ENCODE data around the gene PUSL1.

The PUSL1 gene

GRCh38 chr1:1297802-1298424, 10.5 kb upstream of the PUSL1 start:
- Histone ChIP-seq H3K4me1 (ENCODE audit: control insufficient read depth, insufficient read depth, low read length) (peaks cover 3% of the 10 kb centered on the region), H3K27me3 (ENCODE audit: control insufficient read depth in 1 of 2, insufficient read depth in 2 of 2, low read length in 2 of 2) (no peaks in the 10 kb centered on the region), H3K27ac (ENCODE audit: low read length) (no peak overlapping the region), H3K9ac (ENCODE audit: low read length in 2 of 2) (no peak overlapping the region), H3K36me3 (ENCODE audit: control insufficient read depth in 2 of 2, insufficient read depth in 2 of 2, low read length in 2 of 2) (peaks cover 6 to 7% of the 10 kb centered on the region in 2 donors), H3K9me3 (ENCODE audit: control insufficient read depth in 2 of 2, low read length in 2 of 2) (no peaks in the 10 kb centered on the region), H3K4me3 (ENCODE audit: low read length in 2 of 2) (no peak overlapping the region)

GRCh38 chr1:1298861-1299685, 9.3 kb upstream of the PUSL1 start:
- H3K27ac ChIP-seq (ENCODE audit: low read length): no peak overlapping the region
- H3K9me3 ChIP-seq (ENCODE audit: control insufficient read depth in 2 of 2, low read length in 2 of 2): no peaks in the 10 kb centered on the region
- H3K4me1 ChIP-seq (ENCODE audit: control insufficient read depth, insufficient read depth, low read length): peaks cover 12% of the 10 kb centered on the region
- no peaks in the 10 kb centered on the region for H3K27me3 ChIP-seq (ENCODE audit: control insufficient read depth in 1 of 2, insufficient read depth in 2 of 2, low read length in 2 of 2)
- peaks cover 6 to 7% of the 10 kb centered on the region in 2 donors for H3K36me3 ChIP-seq (ENCODE audit: control insufficient read depth in 2 of 2, insufficient read depth in 2 of 2, low read length in 2 of 2)
- H3K4me3 ChIP-seq (ENCODE audit: low read length in 2 of 2): no peak overlapping the region
- no peak overlapping the region for H3K9ac ChIP-seq (ENCODE audit: low read length in 2 of 2)

- H3K36me3 ChIP-seq (ENCODE audit: control insufficient read depth in 2 of 2, insufficient read depth in 2 of 2, low read length in 2 of 2): peaks cover 6 to 7% of the 10 kb centered on the region in 2 donors
- no peak overlapping the region for H3K9ac ChIP-seq (ENCODE audit: low read length in 2 of 2)
- no peak overlapping the region for H3K27ac ChIP-seq (ENCODE audit: low read length)
- no peaks in the 10 kb centered on the region for H3K9me3 ChIP-seq (ENCODE audit: control insufficient read depth in 2 of 2, low read length in 2 of 2)
- H3K27me3 ChIP-seq (ENCODE audit: control insufficient read depth in 1 of 2, insufficient read depth in 2 of 2, low read length in 2 of 2): no peaks in the 10 kb centered on the region
- H3K4me3 ChIP-seq (ENCODE audit: low read length in 2 of 2): no peak overlapping the region
- H3K4me1 ChIP-seq (ENCODE audit: control insufficient read depth, insufficient read depth, low read length): peaks cover 19% of the 10 kb centered on the region
Observed at GRCh38 chr1:1299686-1300351, 8.6 kb upstream of the PUSL1 start.

DNA sequence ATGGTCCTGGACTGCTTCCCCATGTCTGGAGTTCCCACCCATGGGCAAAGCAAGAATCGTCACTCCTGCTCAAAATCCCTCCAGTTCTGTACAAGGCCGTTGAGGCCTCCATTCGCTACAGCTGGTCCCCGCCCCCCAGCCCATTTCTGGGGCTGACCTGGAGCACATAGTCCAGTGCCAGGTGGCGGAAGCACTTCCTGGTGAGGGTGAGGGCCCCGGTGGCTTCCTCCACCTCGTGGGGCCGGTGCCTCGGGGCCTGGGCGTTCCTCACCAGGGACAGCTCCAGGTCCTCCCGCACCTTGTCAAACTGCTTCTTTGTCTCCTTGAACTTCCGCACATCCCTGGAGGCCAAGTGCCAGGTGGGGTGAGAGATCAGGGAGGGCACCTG, 8.1 kb upstream of the PUSL1 start:
- H3K9me3 ChIP-seq (ENCODE audit: control insufficient read depth in 2 of 2, low read length in 2 of 2): no peaks in the 10 kb centered on the region
- peaks cover 24% of the 10 kb centered on the region for H3K4me1 ChIP-seq (ENCODE audit: control insufficient read depth, insufficient read depth, low read length)
- peaks cover 5% of the 10 kb centered on the region in 2 donors for H3K36me3 ChIP-seq (ENCODE audit: control insufficient read depth in 2 of 2, insufficient read depth in 2 of 2, low read length in 2 of 2)
- H3K27ac ChIP-seq (ENCODE audit: low read length): no peak overlapping the region
- H3K27me3 ChIP-seq (ENCODE audit: control insufficient read depth in 1 of 2, insufficient read depth in 2 of 2, low read length in 2 of 2): no peaks in the 10 kb centered on the region
- no peak overlapping the region for H3K4me3 ChIP-seq (ENCODE audit: low read length in 2 of 2)
- no peak overlapping the region for H3K9ac ChIP-seq (ENCODE audit: low read length in 2 of 2)

GRCh38 chr1:1302006-1302430, 6.4 kb upstream of the PUSL1 start:
- Histone ChIP-seq H3K27me3 (ENCODE audit: control insufficient read depth in 1 of 2, insufficient read depth in 2 of 2, low read length in 2 of 2) (no peaks in the 10 kb centered on the region), H3K4me1 (ENCODE audit: control insufficient read depth, insufficient read depth, low read length) (peaks cover 41% of the 10 kb centered on the region), H3K4me3 (ENCODE audit: low read length in 2 of 2) (no peak overlapping the region), H3K27ac (ENCODE audit: low read length) (no peak overlapping the region), H3K9ac (ENCODE audit: low read length in 2 of 2) (no peak overlapping the region), H3K36me3 (ENCODE audit: control insufficient read depth in 2 of 2, insufficient read depth in 2 of 2, low read length in 2 of 2) (no peaks in the 10 kb centered on the region), H3K9me3 (ENCODE audit: control insufficient read depth in 2 of 2, low read length in 2 of 2) (no peaks in the 10 kb centered on the region)

DNA sequence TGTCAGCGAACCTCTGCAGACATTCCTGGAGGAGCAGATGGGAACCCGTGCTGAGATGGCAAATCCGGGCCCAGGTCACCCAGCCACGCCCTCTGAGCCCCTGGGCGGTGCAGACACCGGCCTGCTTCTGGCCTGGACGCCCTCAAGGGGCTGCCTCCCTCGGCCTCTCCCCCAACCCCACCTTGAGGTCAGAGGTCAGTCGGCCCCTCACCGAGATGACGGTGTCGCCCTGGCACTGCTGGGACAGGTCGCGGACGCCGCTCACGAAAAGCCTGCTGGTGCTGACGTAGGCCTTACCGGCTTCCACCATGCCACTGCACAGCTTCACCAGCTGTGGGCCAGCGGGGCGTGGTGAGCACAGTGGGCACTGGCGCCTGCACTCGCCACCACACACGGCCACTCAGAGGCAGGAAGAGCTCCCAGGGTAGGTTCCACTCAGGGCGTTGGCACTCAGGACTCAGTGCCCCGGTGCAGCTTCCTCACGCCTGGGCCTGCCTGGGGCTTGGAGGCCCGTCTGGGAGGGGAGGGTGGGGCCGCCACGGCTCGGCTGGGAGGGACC, 5.4 kb upstream of the PUSL1 start:
- H3K27me3 ChIP-seq (ENCODE audit: control insufficient read depth in 1 of 2, insufficient read depth in 2 of 2, low read length in 2 of 2): no peaks in the 10 kb centered on the region
- H3K27ac ChIP-seq (ENCODE audit: low read length): no peak overlapping the region
- H3K4me3 ChIP-seq (ENCODE audit: low read length in 2 of 2): no peak overlapping the region
- H3K9ac ChIP-seq (ENCODE audit: low read length in 2 of 2): no peak overlapping the region
- peaks cover 45% of the 10 kb centered on the region for H3K4me1 ChIP-seq (ENCODE audit: control insufficient read depth, insufficient read depth, low read length)
- no peaks in the 10 kb centered on the region for H3K36me3 ChIP-seq (ENCODE audit: control insufficient read depth in 2 of 2, insufficient read depth in 2 of 2, low read length in 2 of 2)
- H3K9me3 ChIP-seq (ENCODE audit: control insufficient read depth in 2 of 2, low read length in 2 of 2): no peaks in the 10 kb centered on the region

- H3K4me1 ChIP-seq (ENCODE audit: control insufficient read depth, insufficient read depth, low read length): peaks cover 44% of the 10 kb centered on the region
Observed at GRCh38 chr1:1303736-1304135, 4.7 kb upstream of the PUSL1 start.

DNA sequence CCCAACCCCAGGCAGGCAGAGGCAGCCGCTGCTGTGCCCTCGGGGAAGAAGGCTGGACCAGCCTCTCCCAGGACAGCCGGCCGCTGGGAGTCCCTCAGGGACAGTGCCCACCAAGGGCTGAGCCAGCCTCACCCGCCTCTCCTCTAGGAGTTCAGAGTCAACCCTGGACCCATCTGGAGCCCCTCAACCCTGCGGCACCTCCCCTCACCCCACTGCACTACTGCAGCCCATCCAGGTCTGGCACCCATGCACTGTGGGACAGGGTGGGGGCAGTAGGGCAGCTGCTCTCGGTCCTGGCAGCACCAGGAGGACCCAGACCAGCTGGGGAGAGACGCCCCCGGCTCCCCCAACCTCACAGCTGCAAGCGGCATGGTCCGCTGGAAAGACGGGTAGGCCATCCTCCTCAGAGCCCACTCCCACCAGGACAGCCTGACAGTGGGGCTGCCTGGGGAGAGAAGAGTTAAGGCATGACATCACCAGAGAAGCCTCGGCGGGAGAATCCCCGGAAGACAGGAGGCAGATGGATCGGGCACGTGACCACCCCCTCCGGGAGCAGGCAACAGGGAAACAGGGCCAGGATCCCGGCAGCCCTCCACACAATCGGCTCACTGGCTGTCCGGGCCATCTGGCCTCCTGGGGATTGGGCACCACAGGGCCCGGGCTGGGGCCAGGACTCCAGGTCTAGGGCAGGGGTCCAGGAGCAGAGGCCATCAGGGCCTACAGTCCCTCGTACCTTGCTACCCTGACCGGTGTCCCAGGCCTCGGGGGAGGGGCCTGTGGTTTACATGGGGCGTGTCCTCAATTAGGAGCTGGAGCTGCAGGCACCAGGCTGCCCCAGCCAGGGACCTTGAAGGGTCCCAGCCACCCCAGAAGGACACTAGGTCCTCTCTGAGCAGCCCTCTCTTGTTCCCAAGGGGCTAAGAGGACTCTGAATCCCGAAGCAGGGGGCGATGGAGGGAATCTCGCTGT, 3.8 kb upstream of the PUSL1 start:
- peak overlapping the region; percentile 71 for H3K27ac ChIP-seq (ENCODE audit: low read length)
- peak overlapping the region; percentile 74 to 83 for H3K4me3 ChIP-seq (ENCODE audit: low read length in 2 of 2)
- H3K4me1 ChIP-seq (ENCODE audit: control insufficient read depth, insufficient read depth, low read length): peaks cover 51% of the 10 kb centered on the region
- H3K27me3 ChIP-seq (ENCODE audit: control insufficient read depth in 1 of 2, insufficient read depth in 2 of 2, low read length in 2 of 2): no peaks in the 10 kb centered on the region
- peak overlapping the region; percentile 71 to 76 for H3K9ac ChIP-seq (ENCODE audit: low read length in 2 of 2)
- H3K9me3 ChIP-seq (ENCODE audit: control insufficient read depth in 2 of 2, low read length in 2 of 2): no peaks in the 10 kb centered on the region
- H3K36me3 ChIP-seq (ENCODE audit: control insufficient read depth in 2 of 2, insufficient read depth in 2 of 2, low read length in 2 of 2): no peaks in the 10 kb centered on the region

More at GRCh38 chr1:1303736-1304135, 4.7 kb upstream of the PUSL1 start:
- Histone ChIP-seq H3K9ac (ENCODE audit: low read length in 2 of 2) (no peak overlapping the region), H3K27me3 (ENCODE audit: control insufficient read depth in 1 of 2, insufficient read depth in 2 of 2, low read length in 2 of 2) (no peaks in the 10 kb centered on the region), H3K27ac (ENCODE audit: low read length) (no peak overlapping the region), H3K9me3 (ENCODE audit: control insufficient read depth in 2 of 2, low read length in 2 of 2) (no peaks in the 10 kb centered on the region), H3K4me3 (ENCODE audit: low read length in 2 of 2) (peak overlapping the region; percentile 74 to 83), H3K36me3 (ENCODE audit: control insufficient read depth in 2 of 2, insufficient read depth in 2 of 2, low read length in 2 of 2) (no peaks in the 10 kb centered on the region)

- Histone ChIP-seq H3K36me3 (ENCODE audit: control insufficient read depth in 2 of 2, insufficient read depth in 2 of 2, low read length in 2 of 2) (no peaks in the 10 kb centered on the region), H3K9ac (ENCODE audit: low read length in 2 of 2) (peak overlapping the region; percentile 71 to 76), H3K27me3 (ENCODE audit: control insufficient read depth in 1 of 2, insufficient read depth in 2 of 2, low read length in 2 of 2) (no peaks in the 10 kb centered on the region), H3K9me3 (ENCODE audit: control insufficient read depth in 2 of 2, low read length in 2 of 2) (no peaks in the 10 kb centered on the region), H3K4me1 (ENCODE audit: control insufficient read depth, insufficient read depth, low read length) (peaks cover 57% of the 10 kb centered on the region), H3K27ac (ENCODE audit: low read length) (peak overlapping the region; percentile 71), H3K4me3 (ENCODE audit: low read length in 2 of 2) (peak overlapping the region; percentile 75 to 83)
Observed at GRCh38 chr1:1305300-1306069, 2.9 kb upstream of the PUSL1 start.
